Ishikawa (cell line): ENCODE measurements around the gene CEP164.

Source experiments
- CEBPB ChIP-seq: IDR thresholded peaks from 2 replicates; pipeline ENCODE4 v1.6.1; 2012
- CREB1 ChIP-seq: IDR thresholded peaks from 2 replicates; pipeline ENCODE4 v1.6.1; 2012; ENCODE audit warnings: low read depth
- EGR1 ChIP-seq: IDR thresholded peaks from 2 replicates; pipeline ENCODE4 v1.6.1; 2012
- EP300 ChIP-seq: IDR thresholded peaks from 2 replicates; pipeline ENCODE4 v1.6.1; 2012; ENCODE audit warnings: borderline replicate concordance
- FOXM1 ChIP-seq: IDR thresholded peaks from 2 replicates; pipeline ENCODE4 v1.6.1; 2012; ENCODE audit warnings: low read depth, borderline replicate concordance
- MAX ChIP-seq: IDR thresholded peaks from 2 replicates; pipeline ENCODE4 v1.6.1; 2012
- NFIC ChIP-seq: IDR thresholded peaks from 2 replicates; pipeline ENCODE4 v1.6.1; 2012
- RAD21 ChIP-seq: IDR thresholded peaks from 2 replicates; pipeline ENCODE4 v1.6.1; 2012; ENCODE audit warnings: low read depth
- TAF1 ChIP-seq: IDR thresholded peaks from 2 replicates; pipeline ENCODE4 v1.6.1; 2012; ENCODE audit warnings: low read depth, mild to moderate bottlenecking
- TCF12 ChIP-seq: IDR thresholded peaks from 2 replicates; pipeline ENCODE4 v1.6.1; 2012; ENCODE audit warnings: low read depth
- TEAD4 ChIP-seq: IDR thresholded peaks from 2 replicates; pipeline ENCODE4 v1.6.1; 2012
- YY1 ChIP-seq: IDR thresholded peaks from 2 replicates; pipeline ENCODE4 v1.6.1; 2012; ENCODE audit warnings: low read depth
- ZBTB7A ChIP-seq: IDR thresholded peaks from 2 replicates; pipeline ENCODE4 v1.6.1; 2012; ENCODE audit warnings: low read depth
- TF ChIP-seq, protein P1 (sequence below): IDR thresholded peaks from 2 replicates; pipeline ENCODE4 v1.6.1; 2012
- TF ChIP-seq, protein P2 (sequence below): IDR thresholded peaks from 2 replicates; pipeline ENCODE4 v1.6.1; 2012; ENCODE audit warnings: low read depth, mild to moderate bottlenecking

The CEP164 gene

DNA sequence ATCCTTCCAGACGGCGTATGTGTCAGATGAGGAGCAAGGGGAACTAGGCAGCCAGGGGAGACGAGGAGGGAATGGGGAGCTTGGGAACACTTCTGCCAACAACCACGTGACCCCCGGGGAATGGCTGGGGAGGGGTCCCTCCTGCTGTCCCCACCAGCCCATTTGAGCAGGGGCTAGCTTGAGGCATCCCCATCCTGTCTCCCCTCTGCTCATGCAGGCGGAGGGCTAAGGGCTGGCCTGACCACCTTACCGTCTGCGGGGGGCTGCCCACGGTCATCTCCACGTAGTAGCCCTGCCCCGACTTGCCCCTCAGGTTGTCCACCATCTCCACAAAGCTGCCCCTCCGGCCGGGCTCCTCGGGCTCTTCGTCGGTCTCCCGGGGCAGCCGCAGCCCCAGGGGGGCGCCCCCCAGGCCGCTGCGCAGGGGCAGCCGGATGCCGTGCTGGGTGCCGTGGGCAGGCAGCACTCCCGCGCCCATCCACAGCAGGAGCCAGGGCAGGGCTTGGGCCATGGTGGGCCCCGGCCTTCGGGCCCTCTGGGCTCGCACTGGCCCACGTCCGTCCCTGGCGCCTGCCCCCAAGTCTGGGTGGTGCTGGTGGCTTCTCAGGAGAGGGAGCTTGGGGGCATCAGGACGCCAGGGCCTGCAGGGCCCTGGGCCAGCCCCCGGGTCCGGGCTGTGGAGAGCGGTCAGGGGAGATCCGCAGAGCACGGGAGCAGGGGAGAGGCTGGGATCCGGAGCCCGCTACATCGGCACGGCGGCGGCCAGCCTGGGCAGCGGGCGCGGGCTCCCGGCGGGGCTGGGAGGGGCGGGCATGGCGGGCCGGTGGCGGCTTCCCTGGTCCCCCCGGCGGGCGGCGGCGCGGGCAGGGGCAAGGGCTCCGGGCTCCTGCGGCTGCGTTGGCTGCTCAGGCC, 12.1 kb upstream of the CEP164 start:
- no peak for TF ChIP-seq FOXM1

DNA sequence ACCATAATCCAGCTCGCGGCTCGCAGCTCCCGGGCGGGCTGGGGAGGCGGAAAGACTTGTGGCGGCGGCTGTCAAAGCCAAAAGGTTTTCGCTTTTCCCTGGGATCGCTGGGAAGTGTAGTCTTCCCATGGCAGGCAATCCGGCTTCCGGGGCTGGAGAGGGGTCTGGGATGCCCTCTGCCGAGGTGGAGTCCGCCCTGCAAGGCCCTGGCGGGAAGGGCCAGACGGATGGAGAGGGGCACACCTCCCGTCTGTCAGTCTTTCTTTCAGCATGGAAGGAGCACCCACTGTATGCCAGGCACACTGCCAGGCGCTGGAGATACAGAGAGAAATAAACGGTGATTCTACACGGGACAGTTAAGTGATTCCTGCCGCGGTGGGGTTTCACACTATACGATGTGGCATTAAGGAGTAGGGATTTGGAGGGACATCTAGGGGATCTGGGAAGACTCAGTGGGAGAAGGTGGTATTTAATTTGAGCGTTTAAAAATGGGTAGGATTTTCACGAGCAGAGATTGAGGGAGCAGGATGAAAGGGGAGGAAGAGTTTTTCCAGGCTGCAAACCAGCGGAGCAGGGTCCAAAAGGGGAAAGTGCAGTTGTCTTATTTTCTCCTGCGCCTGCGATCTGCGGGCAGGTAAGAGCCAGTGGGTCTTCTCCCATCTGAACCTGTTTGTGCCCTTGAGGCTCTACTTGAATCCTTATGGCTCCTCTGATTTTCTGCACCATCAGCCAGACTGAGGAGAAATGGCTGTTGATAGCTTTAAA, 11.3 kb upstream of the CEP164 start, which contains the start of gene BACE1:
BACE1 (minus strand) TSS at position 60 of the 765 bp plus-strand sequence. CDS start 461 bp downstream, outside the sequence.
- TF ChIP-seq TAF1 = peak; percentile 70; the same call in 1 of the 2 replicates
- 0 out of 2 replicates have a peak, but pooled peaks have one; percentile 11 for TF ChIP-seq RAD21
- peak; percentile 41; the same call in 1 of the 2 replicates for TF ChIP-seq YY1
- no peak for TF ChIP-seq EP300

DNA sequence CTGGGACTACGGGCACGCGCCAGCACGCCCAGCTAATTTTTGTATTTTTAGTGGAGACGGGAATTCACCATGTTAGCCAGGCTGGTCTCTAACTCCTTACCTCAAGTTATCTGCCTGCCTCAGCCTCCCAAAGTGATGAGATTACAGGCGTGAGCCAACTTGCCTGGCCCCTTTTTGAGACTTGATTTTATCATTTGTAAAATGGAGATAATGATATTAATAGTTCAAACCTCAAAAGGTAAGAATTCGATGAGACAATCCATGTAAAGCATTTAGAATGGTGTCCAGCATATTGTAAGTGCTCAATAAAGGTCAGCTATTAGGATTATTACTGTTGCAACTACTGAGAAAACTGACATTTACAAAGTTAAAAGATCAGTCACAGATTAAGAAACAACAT, 8.9 kb upstream of the CEP164 start:
- TF ChIP-seq EP300 (no peak), CREB1 (no peak), MAX (no peak), RAD21 (no peak), YY1 (no peak), FOXM1 (no peak), ZBTB7A (no peak), CEBPB (no peak)
- TF ChIP-seq, protein P1, sequence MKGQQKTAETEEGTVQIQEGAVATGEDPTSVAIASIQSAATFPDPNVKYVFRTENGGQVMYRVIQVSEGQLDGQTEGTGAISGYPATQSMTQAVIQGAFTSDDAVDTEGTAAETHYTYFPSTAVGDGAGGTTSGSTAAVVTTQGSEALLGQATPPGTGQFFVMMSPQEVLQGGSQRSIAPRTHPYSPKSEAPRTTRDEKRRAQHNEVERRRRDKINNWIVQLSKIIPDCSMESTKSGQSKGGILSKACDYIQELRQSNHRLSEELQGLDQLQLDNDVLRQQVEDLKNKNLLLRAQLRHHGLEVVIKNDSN = no peak
- TF ChIP-seq, protein P2, sequence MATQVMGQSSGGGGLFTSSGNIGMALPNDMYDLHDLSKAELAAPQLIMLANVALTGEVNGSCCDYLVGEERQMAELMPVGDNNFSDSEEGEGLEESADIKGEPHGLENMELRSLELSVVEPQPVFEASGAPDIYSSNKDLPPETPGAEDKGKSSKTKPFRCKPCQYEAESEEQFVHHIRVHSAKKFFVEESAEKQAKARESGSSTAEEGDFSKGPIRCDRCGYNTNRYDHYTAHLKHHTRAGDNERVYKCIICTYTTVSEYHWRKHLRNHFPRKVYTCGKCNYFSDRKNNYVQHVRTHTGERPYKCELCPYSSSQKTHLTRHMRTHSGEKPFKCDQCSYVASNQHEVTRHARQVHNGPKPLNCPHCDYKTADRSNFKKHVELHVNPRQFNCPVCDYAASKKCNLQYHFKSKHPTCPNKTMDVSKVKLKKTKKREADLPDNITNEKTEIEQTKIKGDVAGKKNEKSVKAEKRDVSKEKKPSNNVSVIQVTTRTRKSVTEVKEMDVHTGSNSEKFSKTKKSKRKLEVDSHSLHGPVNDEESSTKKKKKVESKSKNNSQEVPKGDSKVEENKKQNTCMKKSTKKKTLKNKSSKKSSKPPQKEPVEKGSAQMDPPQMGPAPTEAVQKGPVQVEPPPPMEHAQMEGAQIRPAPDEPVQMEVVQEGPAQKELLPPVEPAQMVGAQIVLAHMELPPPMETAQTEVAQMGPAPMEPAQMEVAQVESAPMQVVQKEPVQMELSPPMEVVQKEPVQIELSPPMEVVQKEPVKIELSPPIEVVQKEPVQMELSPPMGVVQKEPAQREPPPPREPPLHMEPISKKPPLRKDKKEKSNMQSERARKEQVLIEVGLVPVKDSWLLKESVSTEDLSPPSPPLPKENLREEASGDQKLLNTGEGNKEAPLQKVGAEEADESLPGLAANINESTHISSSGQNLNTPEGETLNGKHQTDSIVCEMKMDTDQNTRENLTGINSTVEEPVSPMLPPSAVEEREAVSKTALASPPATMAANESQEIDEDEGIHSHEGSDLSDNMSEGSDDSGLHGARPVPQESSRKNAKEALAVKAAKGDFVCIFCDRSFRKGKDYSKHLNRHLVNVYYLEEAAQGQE = no peak

- no peak for TF ChIP-seq TCF12
- no peak for TF ChIP-seq TAF1
- TF ChIP-seq, protein P2 = no peak
- no peak for TF ChIP-seq FOXM1
- no peak for TF ChIP-seq CEBPB
- TF ChIP-seq, protein P1 = no peak
- TF ChIP-seq TEAD4 = no peak
- TF ChIP-seq CREB1 = no peak
- no peak for TF ChIP-seq RAD21
- TF ChIP-seq MAX = no peak
- no peak for TF ChIP-seq NFIC
- no peak for TF ChIP-seq EP300
- no peak for TF ChIP-seq YY1
- TF ChIP-seq ZBTB7A = no peak
- no peak for TF ChIP-seq EGR1
These were observed 8.3 kb upstream of the CEP164 start for GRCh38 chr11:117319214-117319840.

DNA sequence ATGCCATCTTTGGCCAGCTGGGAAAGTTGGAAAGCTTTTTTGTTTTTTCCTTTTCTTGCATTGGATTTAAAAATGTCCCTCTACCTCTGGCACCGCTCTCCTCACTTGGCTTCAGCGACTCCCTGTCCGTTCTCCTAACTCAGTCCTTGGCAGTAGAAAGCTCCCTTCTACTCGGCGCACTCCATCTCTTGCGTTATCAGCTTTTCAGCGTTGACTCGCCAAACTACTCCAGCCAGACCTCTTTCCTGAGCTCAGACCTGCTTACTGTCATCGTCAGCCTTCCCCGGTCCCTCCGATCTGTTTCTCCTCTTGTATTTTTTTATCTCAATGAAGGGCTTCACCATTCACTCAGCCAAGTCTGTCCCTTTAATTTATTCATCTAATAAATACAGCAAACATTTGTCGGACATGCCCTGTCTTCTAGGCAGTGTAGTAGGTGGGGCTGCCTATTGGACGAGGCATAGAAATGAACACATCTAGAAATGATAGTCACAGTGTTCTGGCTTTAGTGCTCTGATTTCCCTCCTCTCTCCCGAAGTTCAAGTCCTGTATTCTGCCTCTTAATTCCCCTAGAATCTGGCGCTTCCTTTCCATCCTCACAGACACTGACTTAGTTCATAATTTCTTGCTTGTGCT, 839 bp downstream of the CEP164 start:
- TF ChIP-seq ZBTB7A = no peak
- no peak for TF ChIP-seq CREB1
- TF ChIP-seq, protein P1 = no peak
- TF ChIP-seq, protein P2 = no peak
- no peak for TF ChIP-seq TAF1
- TF ChIP-seq TCF12 = no peak
- no peak for TF ChIP-seq RAD21
- TF ChIP-seq CEBPB = no peak
